Central memory CD8-positive, alpha-beta T cell (primary cell): ENCODE results near the gene MEX3A.
A peak's percentile ranks its signal among the peaks of the same experiment; 100 is the strongest.
"Not testable (repeated sequence)": the region's sequence is repeated elsewhere in the genome, so short reads cannot be mapped to it uniquely, and the experiment has no call there.

Experiments used
- ATAC-seq: fragments of 150-1000 bp; cut with Tn5 transposase; replicated peaks from 2 replicates; pipeline ENCODE4 v1.10.0; 2022; ENCODE audit warnings: mild to moderate bottlenecking, moderate FRiP score, moderate number of reproducible peaks; ENCODE audit not compliant: poor library complexity, severe bottlenecking; ENCODE audit errors: extremely low read depth
- DNase-seq, 2 donors: peaks; one replicate each; pipeline ENCODE4 v3.0.0; 2021; ENCODE audit warnings: low spot score in 2 of 2
- H3K27ac Mint-ChIP-seq: one replicate; pipeline ENCODE4 v1.8.0; 2022; ENCODE audit warnings: low read depth, mild to moderate bottlenecking, moderate library complexity, mixed read lengths
- H3K27me3 Mint-ChIP-seq: one replicate; pipeline ENCODE4 v1.8.0; 2022; ENCODE audit warnings: mixed read lengths
- H3K36me3 Mint-ChIP-seq: one replicate; pipeline ENCODE4 v1.8.0; 2022; ENCODE audit warnings: mild to moderate bottlenecking, moderate library complexity, mixed read lengths; ENCODE audit not compliant: insufficient read depth
- H3K4me1 Mint-ChIP-seq: one replicate; pipeline ENCODE4 v1.8.0; 2022; ENCODE audit warnings: mixed read lengths
- H3K4me3 Mint-ChIP-seq: one replicate; pipeline ENCODE4 v1.8.0; 2022; ENCODE audit warnings: mild to moderate bottlenecking, moderate library complexity, mixed read lengths
- H3K9me3 Mint-ChIP-seq: one replicate; pipeline ENCODE4 v1.8.0; 2022; ENCODE audit warnings: mixed read lengths

The MEX3A gene

DNA sequence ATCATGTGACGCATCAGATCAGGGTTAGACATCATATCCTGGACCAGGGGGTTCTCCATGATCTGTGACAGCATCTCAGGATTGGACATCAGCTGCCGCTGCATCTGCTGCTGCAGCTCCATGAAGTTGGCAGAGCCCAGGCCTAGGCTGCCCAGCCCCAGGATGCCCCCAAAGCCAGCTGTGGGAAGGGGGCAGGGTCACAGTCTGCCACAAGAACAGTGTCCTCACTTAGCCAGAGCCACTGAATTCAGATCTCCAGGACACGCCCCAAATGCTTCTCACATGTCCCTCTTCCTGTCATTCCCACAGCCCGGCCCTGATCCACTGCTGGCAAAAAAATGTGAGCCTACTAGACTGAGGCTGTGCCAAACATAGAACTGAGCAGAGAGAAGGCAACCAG lies 31.9 kb downstream of the MEX3A start:
- Mint-ChIP-seq H3K36me3 (peaks cover 22% of the 10 kb centered on the region), H3K9me3 (no peaks in the 10 kb centered on the region), H3K27ac (no peak overlapping the region), H3K27me3 (no peaks in the 10 kb centered on the region), H3K4me3 (no peak overlapping the region), H3K4me1 (peaks cover 20% of the 10 kb centered on the region)
- DNase-seq (no peak), ATAC-seq (no peak)

DNA sequence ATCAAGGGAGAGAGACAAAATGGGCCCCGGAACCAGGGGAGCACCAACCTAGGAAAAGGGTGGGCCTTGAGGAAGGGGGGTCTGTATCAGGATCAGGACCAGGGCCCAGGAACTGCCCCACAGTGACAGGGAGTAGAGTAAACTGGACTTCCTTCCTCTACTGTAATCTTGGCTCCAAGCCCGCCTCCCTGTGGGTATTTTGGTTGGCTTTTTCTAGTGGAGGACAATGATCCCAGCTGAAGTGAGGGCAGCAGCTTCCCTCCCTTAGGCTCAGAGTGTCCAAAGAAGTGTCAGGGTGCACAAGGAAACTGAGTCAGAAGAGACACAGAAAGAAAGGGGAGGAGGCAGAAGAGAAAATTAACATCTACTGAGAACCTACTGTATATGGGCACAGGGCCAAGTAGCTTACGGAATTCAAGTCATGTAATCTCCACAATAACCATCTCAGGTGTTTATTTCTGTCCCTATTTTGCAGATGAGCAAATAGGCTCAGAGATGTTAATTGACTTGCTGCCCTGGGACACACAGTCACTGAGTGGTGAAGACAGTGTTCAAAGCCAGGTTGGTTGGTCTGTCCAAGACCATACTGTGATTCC lies 33.5 kb downstream of the MEX3A start:
- ATAC-seq, result no peak
- Mint-ChIP-seq H3K27ac (no peak overlapping the region), H3K9me3 (no peaks in the 10 kb centered on the region), H3K27me3 (no peaks in the 10 kb centered on the region), H3K36me3 (peaks cover 11% of the 10 kb centered on the region), H3K4me1 (peaks cover 22% of the 10 kb centered on the region), H3K4me3 (no peak overlapping the region)
- no peak for DNase-seq

DNA sequence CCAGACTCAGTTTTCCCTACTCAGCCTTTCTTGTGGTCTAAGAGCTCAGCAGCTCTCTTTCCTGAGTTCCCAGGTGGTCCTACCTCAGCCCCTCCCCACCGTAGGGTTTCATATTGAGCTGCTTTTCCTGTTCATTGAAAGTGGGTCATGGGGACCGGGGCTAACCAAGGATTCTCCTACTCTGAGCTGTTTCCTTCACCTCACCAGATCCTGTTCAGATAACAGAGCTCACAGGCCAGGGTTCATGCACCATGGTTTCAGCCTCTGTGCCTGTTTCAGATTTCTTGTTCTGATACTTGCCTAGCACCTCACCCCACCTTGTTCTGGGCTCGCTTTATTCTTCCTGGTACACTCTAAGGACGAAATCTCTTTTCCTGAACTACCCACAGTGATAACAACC lies 37.2 kb downstream of the MEX3A start:
- ATAC-seq (no peak), DNase-seq (no peak)
- peaks cover 8% of the 10 kb centered on the region for H3K4me1 Mint-ChIP-seq
- no peaks in the 10 kb centered on the region for H3K9me3 Mint-ChIP-seq
- peaks cover 11% of the 10 kb centered on the region for H3K36me3 Mint-ChIP-seq
- peak overlapping the region; percentile 16 for H3K27ac Mint-ChIP-seq
- no peaks in the 10 kb centered on the region for H3K27me3 Mint-ChIP-seq
- no peak overlapping the region for H3K4me3 Mint-ChIP-seq

DNA sequence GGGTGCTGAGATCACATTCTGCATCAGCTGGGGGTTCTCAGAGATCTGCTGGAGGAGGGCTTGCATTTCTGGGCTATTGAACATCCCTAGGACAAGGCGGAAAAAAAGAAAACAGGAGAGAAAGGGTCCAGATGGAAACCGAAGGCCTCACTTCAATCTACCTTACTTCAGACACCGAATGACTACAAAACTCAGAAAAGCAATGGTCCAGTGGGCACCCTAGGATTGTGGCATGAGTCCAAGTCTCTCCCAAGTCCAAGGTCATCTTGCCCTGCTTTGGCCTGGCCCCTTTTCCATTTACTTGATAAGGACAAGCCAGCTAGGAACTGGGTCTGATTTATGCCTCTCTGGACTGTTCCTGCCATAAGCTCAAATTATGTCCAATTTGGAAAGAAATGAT lies 39.4 kb downstream of the MEX3A start:
- H3K27me3 Mint-ChIP-seq, result no peaks in the 10 kb centered on the region
- H3K27ac Mint-ChIP-seq, result no peak overlapping the region
- no peak for ATAC-seq
- H3K9me3 Mint-ChIP-seq, result no peaks in the 10 kb centered on the region
- DNase-seq, result no peak
- H3K4me1 Mint-ChIP-seq, result peaks cover 8% of the 10 kb centered on the region
- H3K36me3 Mint-ChIP-seq, result peaks cover 10% of the 10 kb centered on the region
- H3K4me3 Mint-ChIP-seq, result no peak overlapping the region

DNA sequence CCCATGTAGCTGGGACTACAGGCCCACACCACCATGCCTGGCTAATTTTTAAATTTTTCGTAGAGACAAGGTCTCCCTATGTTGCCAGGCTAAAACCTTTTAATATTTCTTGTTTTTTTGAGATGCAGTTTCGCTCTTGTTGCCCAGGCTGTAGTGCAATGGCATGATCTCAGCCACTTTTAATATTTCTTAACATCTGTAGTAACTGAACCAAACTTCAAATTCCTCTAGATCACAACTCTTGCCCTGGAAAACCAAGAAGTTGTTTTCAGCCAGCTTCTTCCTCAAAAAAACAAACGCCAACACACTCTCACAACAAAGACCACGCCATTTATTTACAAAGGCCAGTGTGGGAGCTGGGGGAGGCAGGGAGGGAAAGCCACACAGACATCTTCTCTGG lies 47.3 kb downstream of the MEX3A start:
- not testable (repeated sequence) for H3K9me3 Mint-ChIP-seq, H3K27ac Mint-ChIP-seq, H3K27me3 Mint-ChIP-seq, DNase-seq, H3K4me3 Mint-ChIP-seq, ATAC-seq, H3K36me3 Mint-ChIP-seq, H3K4me1 Mint-ChIP-seq

DNA sequence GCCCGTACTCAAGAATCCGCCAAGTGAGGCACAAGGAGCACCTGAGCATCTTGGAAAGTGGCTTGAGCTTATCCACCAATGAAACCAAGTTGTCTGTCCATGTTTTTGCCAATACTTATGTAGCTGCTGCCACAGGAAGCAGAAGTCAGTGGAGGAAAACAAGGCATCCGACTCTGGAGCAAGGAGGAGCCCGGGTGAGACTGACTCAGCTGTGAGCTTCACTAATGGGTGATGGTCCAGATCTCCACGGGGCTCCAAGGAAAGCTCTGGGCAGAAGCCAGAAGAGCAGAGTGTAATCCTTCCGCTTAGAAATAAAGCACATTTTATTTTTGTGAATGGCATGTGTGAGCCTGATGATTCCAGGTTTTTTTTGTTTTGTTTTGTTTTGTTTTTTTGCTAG lies 49.3 kb downstream of the MEX3A start:
- Mint-ChIP-seq H3K4me1 (no peaks in the 10 kb centered on the region), H3K27me3 (no peaks in the 10 kb centered on the region), H3K4me3 (no peak overlapping the region), H3K9me3 (no peaks in the 10 kb centered on the region), H3K36me3 (peaks cover 4% of the 10 kb centered on the region), H3K27ac (no peak overlapping the region)
- DNase-seq (no peak), ATAC-seq (no peak)

DNA sequence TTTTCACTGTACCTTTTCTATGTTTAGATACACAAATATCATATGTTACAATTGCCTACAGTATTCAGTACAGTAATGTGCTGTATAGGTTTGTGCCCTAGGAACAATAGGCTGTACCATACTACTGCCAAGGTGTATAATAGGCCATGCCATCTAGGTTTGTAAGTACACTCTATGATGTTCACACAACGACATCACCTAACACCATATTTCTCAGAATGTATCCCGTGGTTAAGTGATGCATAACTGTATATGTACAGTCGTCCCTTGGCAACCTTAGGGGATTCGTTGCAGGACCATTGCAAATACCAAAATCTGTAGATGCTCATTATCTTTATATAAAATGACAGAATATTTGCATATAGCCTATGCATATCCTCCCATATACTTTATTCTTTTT lies 55.7 kb downstream of the MEX3A start:
- no peak overlapping the region for H3K4me3 Mint-ChIP-seq
- no peaks in the 10 kb centered on the region for H3K27me3 Mint-ChIP-seq
- no peak for ATAC-seq
- H3K9me3 Mint-ChIP-seq, result no peaks in the 10 kb centered on the region
- H3K27ac Mint-ChIP-seq, result no peak overlapping the region
- H3K36me3 Mint-ChIP-seq, result no peaks in the 10 kb centered on the region
- peaks cover 5% of the 10 kb centered on the region for H3K4me1 Mint-ChIP-seq
- DNase-seq, result no peak

DNA sequence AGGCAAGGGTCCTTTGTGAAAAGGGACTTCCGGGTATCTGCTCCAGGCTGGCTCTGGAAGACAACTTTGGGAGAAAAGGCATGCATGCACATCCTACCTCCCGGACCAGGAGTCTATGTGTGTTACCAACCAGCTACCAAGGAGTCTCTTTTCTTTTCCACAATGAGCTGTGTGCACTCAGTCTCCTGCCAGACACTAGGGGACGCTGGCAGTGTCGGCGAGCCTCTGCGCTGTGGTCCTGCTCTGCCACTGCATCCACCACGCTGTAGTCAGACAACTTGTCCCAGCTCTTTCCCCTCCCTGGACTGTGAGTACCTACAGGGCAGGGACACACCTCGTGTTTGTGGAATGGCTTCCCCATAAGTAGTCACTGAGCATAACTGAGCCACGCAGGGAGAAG lies 56.4 kb downstream of the MEX3A start:
- Mint-ChIP-seq H3K27ac (no peak overlapping the region), H3K27me3 (no peaks in the 10 kb centered on the region), H3K36me3 (no peaks in the 10 kb centered on the region), H3K4me3 (no peak overlapping the region), H3K9me3 (no peaks in the 10 kb centered on the region), H3K4me1 (peaks cover 5% of the 10 kb centered on the region)
- peak; percentile 36 for ATAC-seq
- DNase-seq, result no peak

DNA sequence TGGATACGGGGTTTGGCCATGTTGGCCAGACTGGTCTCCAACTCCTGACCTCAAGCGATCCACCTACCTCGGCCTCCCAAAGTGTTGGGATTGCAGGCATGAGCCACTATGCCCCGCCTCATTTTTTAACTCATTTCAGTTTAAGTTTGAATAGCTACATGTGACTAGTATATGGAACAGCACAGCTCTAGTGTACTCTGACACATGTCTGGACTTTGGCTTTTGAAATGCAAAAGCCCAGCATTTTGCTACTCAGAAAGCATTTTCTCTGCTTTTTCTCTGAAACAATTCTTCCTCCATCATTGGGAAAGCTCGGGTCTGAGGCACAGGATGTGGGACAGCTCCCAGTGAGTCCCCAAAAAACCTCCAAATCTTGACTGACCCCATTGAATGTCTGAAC lies 57.5 kb downstream of the MEX3A start:
- peaks cover 11% of the 10 kb centered on the region for H3K4me1 Mint-ChIP-seq
- H3K27ac Mint-ChIP-seq, result no peak overlapping the region
- ATAC-seq (no peak), DNase-seq (no peak)
- H3K27me3 Mint-ChIP-seq, result no peaks in the 10 kb centered on the region
- H3K4me3 Mint-ChIP-seq, result no peak overlapping the region
- peaks cover 5% of the 10 kb centered on the region for H3K36me3 Mint-ChIP-seq
- H3K9me3 Mint-ChIP-seq, result no peaks in the 10 kb centered on the region
